Activated T-cell treated with anti-CD3 and anti-CD28 coated beads, Interleukin-2, amount 50 U/mL, for 72 hours (primary cell): ENCODE results near the gene EMC6. TPM values are rescaled to one million over a fixed set of nuclear protein-coding genes. Genes with fewer than 3 reads are reported as not detected.
A peak's percentile ranks its signal among the peaks of the same experiment; 100 is the strongest.

Experiments used
- ATAC-seq, 2 donors: fragments of 150-1000 bp; cut with Tn5 transposase; replicated peaks in 1 of 2; 2 replicates each; pipeline ENCODE4 v1.10.0; 2021; ENCODE audit warnings: moderate library complexity in 2 of 2, mild to moderate bottlenecking in 1 of 2
- DNase-seq, 2 donors: peaks; one replicate each; pipeline ENCODE4 v3.0.0; 2021 to 2022; ENCODE audit warnings: mixed read lengths in 1 of 2
- H3K27ac Mint-ChIP-seq: one replicate; pipeline ENCODE4 v1.8.0; 2022; ENCODE audit warnings: mild to moderate bottlenecking, moderate library complexity, mixed read lengths
- H3K27me3 Mint-ChIP-seq: one replicate; pipeline ENCODE4 v1.8.0; 2022; ENCODE audit warnings: low read depth, mixed read lengths
- H3K36me3 Mint-ChIP-seq, 2 donors: one replicate each; pipeline ENCODE4 v1.8.0; 2022; ENCODE audit warnings: mixed read lengths in 2 of 2, mild to moderate bottlenecking in 1 of 2; ENCODE audit not compliant: insufficient read depth in 2 of 2
- H3K4me1 Mint-ChIP-seq: one replicate; pipeline ENCODE4 v1.8.0; 2022; ENCODE audit warnings: low read depth, mixed read lengths
- H3K4me3 Mint-ChIP-seq, 2 donors: one replicate each; pipeline ENCODE4 v1.8.0; 2022; ENCODE audit warnings: mild to moderate bottlenecking in 2 of 2, mixed read lengths in 2 of 2, moderate library complexity in 2 of 2
- H3K9me3 Mint-ChIP-seq, 2 donors: one replicate each; pipeline ENCODE4 v1.8.0; 2022; ENCODE audit warnings: mixed read lengths in 2 of 2
- total RNA-seq, 2 donors: library from RNA; stranded (reverse); gene quantifications; one replicate each; pipeline ENCODE4 v1.2.3, GENCODE V29; 2022

EMC6 gene
- total RNA-seq, 2 donors from 2014 or later: 44.0 to 45.0 TPM

GRCh38 chr17:3679531-3680126 lies 11.0 kb downstream of the EMC6 start:
- DNase-seq (no peak), ATAC-seq (no peak)
- Mint-ChIP-seq H3K9me3 (no peaks in the 10 kb centered on the region), H3K27ac (no peak overlapping the region), H3K36me3 (peaks cover 0 to 6% of the 10 kb centered on the region in 2 donors), H3K4me1 (peaks cover 17% of the 10 kb centered on the region), H3K27me3 (no peaks in the 10 kb centered on the region), H3K4me3 (no peak overlapping the region)

- DNase-seq: no peak
- H3K4me1 Mint-ChIP-seq: peaks cover 17% of the 10 kb centered on the region
- H3K27ac Mint-ChIP-seq: no peak overlapping the region
- no peak overlapping the region for H3K4me3 Mint-ChIP-seq
- no peaks in the 10 kb centered on the region for H3K27me3 Mint-ChIP-seq
- ATAC-seq: no peak
- H3K9me3 Mint-ChIP-seq: no peaks in the 10 kb centered on the region
- peaks cover 0 to 6% of the 10 kb centered on the region in 2 donors for H3K36me3 Mint-ChIP-seq
Observed at GRCh38 chr17:3681057-3681456, 12.4 kb downstream of the EMC6 start.

- H3K9me3 Mint-ChIP-seq: no peaks in the 10 kb centered on the region
- ATAC-seq (no peak), DNase-seq (no peak)
- peaks cover 0 to 6% of the 10 kb centered on the region in 2 donors for H3K36me3 Mint-ChIP-seq
- H3K4me1 Mint-ChIP-seq: peaks cover 17% of the 10 kb centered on the region
- H3K27me3 Mint-ChIP-seq: no peaks in the 10 kb centered on the region
- H3K27ac Mint-ChIP-seq: no peak overlapping the region
- H3K4me3 Mint-ChIP-seq: no peak overlapping the region
Observed at GRCh38 chr17:3681565-3681964, 13.0 kb downstream of the EMC6 start.

GRCh38 chr17:3682033-3682432 lies 13.4 kb downstream of the EMC6 start:
- Mint-ChIP-seq H3K27me3 (no peaks in the 10 kb centered on the region), H3K4me1 (peaks cover 17% of the 10 kb centered on the region), H3K36me3 (peaks cover 0 to 6% of the 10 kb centered on the region in 2 donors), H3K9me3 (no peaks in the 10 kb centered on the region), H3K4me3 (no peak overlapping the region), H3K27ac (no peak overlapping the region)
- DNase-seq: no peak
- ATAC-seq: no peak

- peak; percentile 89 to 92 for ATAC-seq
- H3K27me3 Mint-ChIP-seq: no peaks in the 10 kb centered on the region
- peaks cover 0 to 4% of the 10 kb centered on the region in 2 donors for H3K36me3 Mint-ChIP-seq
- no peak overlapping the region for H3K4me3 Mint-ChIP-seq
- no peak overlapping the region for H3K27ac Mint-ChIP-seq
- no peaks in the 10 kb centered on the region for H3K9me3 Mint-ChIP-seq
- peak; percentile 60 to 70 for DNase-seq
- peaks cover 17% of the 10 kb centered on the region for H3K4me1 Mint-ChIP-seq
Observed at GRCh38 chr17:3683054-3683511, 14.5 kb downstream of the EMC6 start.

GRCh38 chr17:3685174-3685573 lies 16.6 kb downstream of the EMC6 start:
- Mint-ChIP-seq H3K4me3 (no peak overlapping the region), H3K27me3 (no peaks in the 10 kb centered on the region), H3K27ac (no peak overlapping the region), H3K4me1 (peaks cover 17% of the 10 kb centered on the region), H3K9me3 (no peaks in the 10 kb centered on the region), H3K36me3 (peaks cover 0 to 7% of the 10 kb centered on the region in 2 donors)
- ATAC-seq (no peak), DNase-seq (no peak)

- DNase-seq (no peak), ATAC-seq (no peak)
- Mint-ChIP-seq H3K36me3 (peaks cover 0 to 5% of the 10 kb centered on the region in 2 donors), H3K27me3 (no peaks in the 10 kb centered on the region), H3K4me3 (no peak overlapping the region), H3K27ac (no peak overlapping the region), H3K9me3 (no peaks in the 10 kb centered on the region), H3K4me1 (peaks cover 26% of the 10 kb centered on the region)
Observed at GRCh38 chr17:3688027-3688553, 19.5 kb downstream of the EMC6 start.

GRCh38 chr17:3688852-3689261 lies 20.2 kb downstream of the EMC6 start:
- no peaks in the 10 kb centered on the region for H3K27me3 Mint-ChIP-seq
- ATAC-seq: no peak
- no peaks in the 10 kb centered on the region for H3K9me3 Mint-ChIP-seq

GRCh38 chr17:3689262-3690093 lies 20.9 kb downstream of the EMC6 start:
- H3K4me1 Mint-ChIP-seq: peaks cover 35% of the 10 kb centered on the region
- H3K4me3 Mint-ChIP-seq: no peak overlapping the region
- no peaks in the 10 kb centered on the region for H3K27me3 Mint-ChIP-seq
- H3K27ac Mint-ChIP-seq: no peak overlapping the region
- H3K9me3 Mint-ChIP-seq: no peaks in the 10 kb centered on the region
- ATAC-seq: no peak
- H3K36me3 Mint-ChIP-seq: peaks cover 0 to 5% of the 10 kb centered on the region in 2 donors
- DNase-seq: no peak

More at GRCh38 chr17:3688852-3689261, 20.2 kb downstream of the EMC6 start:
- no peak for DNase-seq
- H3K36me3 Mint-ChIP-seq: peaks cover 0 to 5% of the 10 kb centered on the region in 2 donors
- peaks cover 29% of the 10 kb centered on the region for H3K4me1 Mint-ChIP-seq
- no peak overlapping the region for H3K4me3 Mint-ChIP-seq
- no peak overlapping the region for H3K27ac Mint-ChIP-seq

- Mint-ChIP-seq H3K9me3 (no peaks in the 10 kb centered on the region), H3K27ac (no peak overlapping the region), H3K36me3 (peaks cover 0 to 5% of the 10 kb centered on the region in 2 donors), H3K4me1 (peaks cover 39% of the 10 kb centered on the region), H3K27me3 (no peaks in the 10 kb centered on the region), H3K4me3 (no peak overlapping the region)
- DNase-seq (no peak), ATAC-seq (no peak)
Observed at GRCh38 chr17:3690094-3690715, 21.6 kb downstream of the EMC6 start.

GRCh38 chr17:3691617-3692067 lies 23.0 kb downstream of the EMC6 start:
- ATAC-seq (no peak), DNase-seq (no peak)
- Mint-ChIP-seq H3K4me1 (peaks cover 42% of the 10 kb centered on the region), H3K27ac (no peak overlapping the region), H3K4me3 (no peak overlapping the region), H3K27me3 (no peaks in the 10 kb centered on the region), H3K36me3 (peaks cover 0 to 5% of the 10 kb centered on the region in 2 donors), H3K9me3 (no peaks in the 10 kb centered on the region)

GRCh38 chr17:3692346-3692745 lies 23.7 kb downstream of the EMC6 start:
- Mint-ChIP-seq H3K4me1 (peaks cover 44% of the 10 kb centered on the region), H3K27ac (no peak overlapping the region), H3K36me3 (peaks cover 0 to 5% of the 10 kb centered on the region in 2 donors), H3K9me3 (no peaks in the 10 kb centered on the region), H3K27me3 (no peaks in the 10 kb centered on the region), H3K4me3 (peak overlapping the region in 1 of 2 donors; percentile 39)
- DNase-seq (no peak), ATAC-seq (no peak)

- Mint-ChIP-seq H3K36me3 (peaks cover 0 to 11% of the 10 kb centered on the region in 2 donors), H3K27ac (peak overlapping the region; percentile 54), H3K4me3 (peak overlapping the region; percentile 39 to 51)
Observed at GRCh38 chr17:3693141-3693540, 24.5 kb downstream of the EMC6 start.

More at GRCh38 chr17:3693141-3693540, 24.5 kb downstream of the EMC6 start:
- no peaks in the 10 kb centered on the region for H3K27me3 Mint-ChIP-seq
- H3K4me1 Mint-ChIP-seq: peaks cover 44% of the 10 kb centered on the region
- DNase-seq (no peak), ATAC-seq (no peak)
- H3K9me3 Mint-ChIP-seq: peaks cover 0 to 2% of the 10 kb centered on the region in 2 donors
